NCI-H748 treated with DMSO at 0.1 percent for 48 hours (cell line): ENCODE measurements around the gene ARID2.

ENCODE experiments used
- DNase-seq: peaks from one replicate; lab custom pipeline; 2025; lab: John Stamatoyannopoulos, UW

Gene ARID2

GRCh38 chr12:45762185-45763110, 32.9 kb downstream of the ARID2 start:
- DNase-seq = peak; percentile 30

- DNase-seq = no peak
These were observed 33.9 kb downstream of the ARID2 start for GRCh38 chr12:45763381-45763780.

GRCh38 chr12:45768194-45768593, 38.7 kb downstream of the ARID2 start:
- DNase-seq = no peak

- DNase-seq = no peak
These were observed 44.2 kb downstream of the ARID2 start for GRCh38 chr12:45773747-45774146.

- no peak for DNase-seq
These were observed 45.1 kb downstream of the ARID2 start for GRCh38 chr12:45774508-45775162.

- no peak for DNase-seq
These were observed 46.0 kb downstream of the ARID2 start for GRCh38 chr12:45775465-45775864.

- no peak for DNase-seq
These were observed 46.5 kb downstream of the ARID2 start for GRCh38 chr12:45775964-45776363.

- no peak for DNase-seq
These were observed 50.4 kb downstream of the ARID2 start for GRCh38 chr12:45779936-45780335.

- no peak for DNase-seq
These were observed 51.6 kb downstream of the ARID2 start for GRCh38 chr12:45781080-45781479.

GRCh38 chr12:45785315-45785714, 55.8 kb downstream of the ARID2 start:
- no peak for DNase-seq

- no peak for DNase-seq
These were observed 59.5 kb downstream of the ARID2 start for GRCh38 chr12:45789025-45789424.

- no peak for DNase-seq
These were observed 64.9 kb downstream of the ARID2 start for GRCh38 chr12:45794422-45794821.

- DNase-seq = no peak
These were observed 72.1 kb downstream of the ARID2 start for GRCh38 chr12:45801625-45802024.

GRCh38 chr12:45803111-45803510, 73.6 kb downstream of the ARID2 start:
- DNase-seq = no peak

GRCh38 chr12:45816652-45817051, 87.1 kb downstream of the ARID2 start:
- DNase-seq = no peak

GRCh38 chr12:45827974-45828373, 98.5 kb downstream of the ARID2 start:
- DNase-seq = no peak

GRCh38 chr12:45828402-45828801, 98.9 kb downstream of the ARID2 start:
- DNase-seq = no peak

- no peak for DNase-seq
These were observed 102.1 kb downstream of the ARID2 start for GRCh38 chr12:45831590-45831989.

- DNase-seq = no peak
These were observed 103.9 kb downstream of the ARID2 start for GRCh38 chr12:45833401-45833800.

- DNase-seq = no peak
These were observed 105.3 kb downstream of the ARID2 start for GRCh38 chr12:45834809-45835208.

GRCh38 chr12:45839917-45840316, 110.4 kb downstream of the ARID2 start:
- DNase-seq = no peak

- no peak for DNase-seq
These were observed 119.8 kb downstream of the ARID2 start for GRCh38 chr12:45849289-45849688.

- no peak for DNase-seq
These were observed 120.8 kb downstream of the ARID2 start for GRCh38 chr12:45850302-45850701.
